ENCODE data around the gene TAS2R8. TPM values are rescaled to one million over a fixed set of nuclear protein-coding genes. Genes with fewer than 3 reads are reported as not detected.

The TAS2R8 gene, protein sequence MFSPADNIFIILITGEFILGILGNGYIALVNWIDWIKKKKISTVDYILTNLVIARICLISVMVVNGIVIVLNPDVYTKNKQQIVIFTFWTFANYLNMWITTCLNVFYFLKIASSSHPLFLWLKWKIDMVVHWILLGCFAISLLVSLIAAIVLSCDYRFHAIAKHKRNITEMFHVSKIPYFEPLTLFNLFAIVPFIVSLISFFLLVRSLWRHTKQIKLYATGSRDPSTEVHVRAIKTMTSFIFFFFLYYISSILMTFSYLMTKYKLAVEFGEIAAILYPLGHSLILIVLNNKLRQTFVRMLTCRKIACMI
- total RNA-seq (2021; fragmentation: NEBNext Ultra II Directional; extraction: Animal tissue kit (Norgen Biotek cat#: 25700)) (not detected in 2 replicates), polyA plus RNA-seq (2011; rRNA removed) (not detected in 2 replicates), polyA minus RNA-seq (2011; rRNA and poly(A)+ RNA removed) (not detected in 2 replicates)
- polyA plus RNA-seq (2011; cell fraction: cytosol; rRNA removed), result not detected
- polyA plus RNA-seq (2011; cell fraction: nucleus; rRNA removed), result not detected
- polyA plus RNA-seq (2012, experiment 1 of 2), result not detected in 4 replicates
- not detected for polyA plus RNA-seq (2012, experiment 2 of 2)
- polyA plus RNA-seq (2013, experiment 1 of 2), result not detected
- polyA plus RNA-seq (2013, experiment 2 of 2), result not detected
- polyA minus RNA-seq (2011; cell fraction: cytosol; rRNA and poly(A)+ RNA removed), result not detected
- polyA minus RNA-seq (2011; cell fraction: nucleus; rRNA and poly(A)+ RNA removed), result not detected
- long read RNA-seq, experiment 1, result 0 reads
- long read RNA-seq, experiment 2, result 0 reads

DNA sequence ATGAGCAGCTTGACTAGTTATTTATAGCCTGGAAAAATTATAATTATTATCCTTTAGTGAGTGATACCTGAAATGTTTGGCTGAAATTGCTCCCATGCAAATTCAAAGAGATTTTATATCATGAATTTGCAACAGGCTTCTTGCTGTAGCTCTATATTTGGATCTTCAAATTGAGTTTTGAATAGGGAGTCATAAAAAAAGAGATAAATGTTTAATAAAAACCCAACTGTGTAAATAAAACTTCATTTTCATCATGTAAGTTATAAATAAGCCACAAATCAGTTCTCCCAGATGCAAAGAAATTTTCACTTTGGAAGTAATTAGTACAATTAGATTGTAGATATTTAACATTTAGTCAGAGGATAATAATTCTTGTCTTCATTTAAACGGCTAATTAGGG, at the start of gene TAS2R8:
TSS of gene TAS2R8 (minus strand) at position 101 of the 400 bp plus-strand sequence. CDS start 306 bp downstream, outside the sequence.
- ChIA-PET POLR2A (ENCODE audit: partially characterized antibody) (no interaction called here), CTCF (ENCODE audit: partially characterized antibody) (no interaction called here)
- H3K4me1 ChIP-seq (replicated peaks in 1 of 4; ENCODE audit: control insufficient read depth in 3 of 4, insufficient read depth in 4 of 4, low read length in 3 of 4), result peaks cover 0 to 6% (median 3%) of the 10 kb centered on the region in 4 experiments; a peak in 4 of 7 replicates
- no peak within 1 kb of the TSS for H2BK120ac ChIP-seq (replicated peaks; ENCODE audit: low read depth, low read length)
- H3K4me2 ChIP-seq (ENCODE audit: insufficient read depth in 1 of 2, low read depth in 2 of 2, low read length in 2 of 2), result no peak within 1 kb of the TSS
- no peak within 1 kb of the TSS for H3K4me3 ChIP-seq (ENCODE audit: extremely low read depth in 1 of 4, insufficient read depth in 2 of 4, low read depth in 3 of 4, low read length in 4 of 4)
- H3K9me3 ChIP-seq (ENCODE audit: insufficient read depth in 2 of 2, low read depth in 1 of 2, low read length in 1 of 2), result no peaks in the 10 kb centered on the region
- H3K4ac ChIP-seq (replicated peaks; ENCODE audit: insufficient read length, low read depth, low read length), result no peak within 1 kb of the TSS
- no peak within 1 kb of the TSS for H2BK20ac ChIP-seq (ENCODE audit: low read length)
- no peaks in the 10 kb centered on the region for H3K36me3 ChIP-seq (ENCODE audit: control insufficient read depth in 2 of 4, insufficient read depth in 4 of 4, low read length in 3 of 4)
- H4K20me1 ChIP-seq (replicated peaks in 1 of 2; ENCODE audit: control insufficient read depth in 1 of 2, insufficient read depth in 2 of 2, low read length in 2 of 2), result no peaks in the 10 kb centered on the region
- DNase-seq (ENCODE audit: low read depth in 1 of 2, low spot score in 2 of 2), result no peak
- H2BK5ac ChIP-seq (ENCODE audit: low read depth, low read length), result no peak within 1 kb of the TSS
- no peak within 1 kb of the TSS for H3K18ac ChIP-seq (ENCODE audit: extremely low read depth, low read length)
- no peak within 1 kb of the TSS for H3K56ac ChIP-seq (replicated peaks; ENCODE audit: insufficient read length, low read depth, low read length)
- FAIRE-seq, result no peak
- WGBS, 2 experiments (ENCODE audit: extremely low coverage in 1 of 2, insufficient coverage in 1 of 2, insufficient read length in 1 of 2, insufficient replicate concordance in 2 of 2, low coverage in 1 of 2, low lambda C conversion rate in 2 of 2, missing lambda C conversion rate in 1 of 2), result 86% methylated on average over 1 of the region's 1 CpG; no CpG with 5 or more reads in 1 of the 2 experiments
- H3K23ac ChIP-seq (ENCODE audit: insufficient read length), result no peak within 1 kb of the TSS
- H4K5ac ChIP-seq (ENCODE audit: insufficient read length, low read depth, low read length), result no peak within 1 kb of the TSS
- no peak within 1 kb of the TSS for H4K91ac ChIP-seq (replicated peaks; ENCODE audit: insufficient read length, low read length)
- no peak within 1 kb of the TSS for H3K14ac ChIP-seq (ENCODE audit: insufficient read length)
- no peak within 1 kb of the TSS for H3K9ac ChIP-seq (replicated peaks in 1 of 4; ENCODE audit: extremely low read depth in 1 of 4, low read depth in 3 of 4, low read length in 3 of 4)
- no peak within 1 kb of the TSS for H2BK15ac ChIP-seq (ENCODE audit: low read length)
- no peak within 1 kb of the TSS for H2AFZ ChIP-seq (ENCODE audit: low read length)
- H2AK5ac ChIP-seq (ENCODE audit: low read depth, low read length), result no peak within 1 kb of the TSS
- no peak within 1 kb of the TSS for H4K8ac ChIP-seq (ENCODE audit: extremely low read depth, insufficient read depth, low read length)
- TF ChIP-seq SP1 (IDR thresholded peaks at IDR 0.05; ENCODE audit: low read depth, low read length) (no peak), JUN (IDR thresholded peaks at IDR 0.05; ENCODE audit: low read depth, low read length) (no peak)
- TF ChIP-seq, protein P1, sequence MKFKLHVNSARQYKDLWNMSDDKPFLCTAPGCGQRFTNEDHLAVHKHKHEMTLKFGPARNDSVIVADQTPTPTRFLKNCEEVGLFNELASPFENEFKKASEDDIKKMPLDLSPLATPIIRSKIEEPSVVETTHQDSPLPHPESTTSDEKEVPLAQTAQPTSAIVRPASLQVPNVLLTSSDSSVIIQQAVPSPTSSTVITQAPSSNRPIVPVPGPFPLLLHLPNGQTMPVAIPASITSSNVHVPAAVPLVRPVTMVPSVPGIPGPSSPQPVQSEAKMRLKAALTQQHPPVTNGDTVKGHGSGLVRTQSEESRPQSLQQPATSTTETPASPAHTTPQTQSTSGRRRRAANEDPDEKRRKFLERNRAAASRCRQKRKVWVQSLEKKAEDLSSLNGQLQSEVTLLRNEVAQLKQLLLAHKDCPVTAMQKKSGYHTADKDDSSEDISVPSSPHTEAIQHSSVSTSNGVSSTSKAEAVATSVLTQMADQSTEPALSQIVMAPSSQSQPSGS (IDR thresholded peaks at IDR 0.05; ENCODE audit: low read length), result no peak
- no peak within 1 kb of the TSS for H2BK12ac ChIP-seq (ENCODE audit: low read depth, low read length)
- H3K79me2 ChIP-seq (ENCODE audit: control insufficient read depth in 1 of 2, insufficient read depth in 2 of 2, low read length in 2 of 2), result no peaks in the 10 kb centered on the region
- H3K79me1 ChIP-seq (ENCODE audit: low read depth, low read length), result no peaks in the 10 kb centered on the region
- no peaks in the 10 kb centered on the region for H3K23me2 ChIP-seq (ENCODE audit: low read depth, low read length)
- H3K27ac ChIP-seq (ENCODE audit: low read depth, low read length), result no peak within 1 kb of the TSS
- peaks cover 0 to 1% (median 0%) of the 10 kb centered on the region in 4 experiments; a peak in 1 of 7 replicates for H3K27me3 ChIP-seq (replicated peaks in 1 of 4; ENCODE audit: control insufficient read depth in 3 of 4, extremely low read depth in 1 of 4, insufficient read depth in 3 of 4, low read length in 3 of 4)

All from H1 (cell line).